Tibial nerve (tissue), 4 donors: ENCODE measurements around the gene MTX3. TPM values are rescaled to one million over a fixed set of nuclear protein-coding genes. Genes with fewer than 3 reads are reported as not detected.

Experiments
- DNase-seq, 2 donors: peaks; one replicate each; pipeline ENCODE4 v3.0.0-alpha.2; 2019; ENCODE audit warnings: low spot score in 2 of 2
- H3K27ac ChIP-seq, 4 donors: fragments of 200-600 bp; sonication (generic) in 3 of 4; one replicate each; pipeline ENCODE4 v1.5.1; 2017 to 2019; ENCODE audit warnings: mild to moderate bottlenecking in 1 of 4
- H3K27me3 ChIP-seq, 2 donors: fragments of 200-600 bp; sonication (generic) in 1 of 2; one replicate each; pipeline versions ENCODE4 v1.5.1 to v1.6.0; 2017 to 2019
- H3K36me3 ChIP-seq, 3 donors: fragments of 200-600 bp; sonication (generic); one replicate each; pipeline ENCODE4 v1.5.1; 2018 to 2019
- H3K4me1 ChIP-seq, 4 donors: fragments of 200-600 bp; sonication (generic) in 3 of 4; one replicate each; pipeline ENCODE4 v1.5.1; 2017 to 2019
- H3K4me3 ChIP-seq, 4 donors: fragments of 200-600 bp; sonication (generic) in 3 of 4; one replicate each; pipeline ENCODE4 v1.5.1; 2017 to 2019; ENCODE audit warnings: mild to moderate bottlenecking in 1 of 4, moderate library complexity in 1 of 4
- H3K9me3 ChIP-seq, 4 donors: fragments of 200-600 bp; sonication (generic) in 3 of 4; one replicate each; pipeline ENCODE4 v1.5.1; 2017 to 2019
- EP300 ChIP-seq, 2 donors: sonication (generic); formaldehyde crosslinking; IDR thresholded peaks; one replicate each; pipeline ENCODE4 v1.6.1; 2017; ENCODE audit warnings: antibody characterized with exemption in 2 of 2, mild to moderate bottlenecking in 1 of 2
- POLR2A ChIP-seq, 2 donors: fragments of 450-650 bp; IDR thresholded peaks; one replicate each; pipeline ENCODE4 v1.6.1; 2017; ENCODE audit warnings: antibody characterized with exemption in 2 of 2, mild to moderate bottlenecking in 2 of 2, moderate library complexity in 2 of 2
- WGBS, 2 donors: methylation state at CpG; one replicate each; pipeline ENCODE4 v1.1.5; 2018; 5-methylcytosine and 5-hydroxymethylcytosine counted together
- total RNA-seq, 4 donors: library from RNA; depleted of rRNA; stranded (reverse); fragments of >200 nt; gene quantifications; one replicate each; pipeline ENCODE4 v1.1.0, GENCODE V29; 2016
- TF ChIP-seq, protein P1 (sequence below), 5 experiments: fragments of 200-600 bp in 3 of 5; fragments of 450-650 bp in 2 of 5; sonication (generic) in 3 of 5; IDR thresholded peaks; one replicate each; pipeline ENCODE4 v1.5.1; 2016 to 2019; ENCODE audit warnings: antibody characterized with exemption in 5 of 5, mild to moderate bottlenecking in 3 of 5, moderate library complexity in 2 of 5

Gene MTX3
- total RNA-seq, 4 donors from 2014 or later, result 12.0 to 20.1 (median 18.4) TPM

DNA sequence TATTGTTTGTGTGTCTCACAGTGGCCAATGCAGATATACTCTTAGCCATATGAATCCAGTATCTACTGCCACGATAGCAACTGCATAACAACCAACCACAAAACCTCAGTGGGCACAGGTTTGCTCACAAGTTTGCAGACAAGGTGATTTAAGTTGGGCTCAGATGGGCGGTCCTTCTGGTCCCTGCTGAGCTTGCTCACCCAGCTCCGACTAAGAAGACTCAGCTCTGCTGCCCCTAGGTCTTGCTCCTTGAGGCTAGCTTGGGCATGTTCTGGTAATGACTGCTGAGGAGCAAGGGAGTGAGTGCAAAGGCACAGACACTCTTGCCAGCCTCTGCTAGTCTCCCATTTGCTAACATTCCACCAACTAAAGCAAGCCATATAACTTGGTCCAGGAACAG is 52.6 kb downstream of the MTX3 start:
- TF ChIP-seq, protein P1, sequence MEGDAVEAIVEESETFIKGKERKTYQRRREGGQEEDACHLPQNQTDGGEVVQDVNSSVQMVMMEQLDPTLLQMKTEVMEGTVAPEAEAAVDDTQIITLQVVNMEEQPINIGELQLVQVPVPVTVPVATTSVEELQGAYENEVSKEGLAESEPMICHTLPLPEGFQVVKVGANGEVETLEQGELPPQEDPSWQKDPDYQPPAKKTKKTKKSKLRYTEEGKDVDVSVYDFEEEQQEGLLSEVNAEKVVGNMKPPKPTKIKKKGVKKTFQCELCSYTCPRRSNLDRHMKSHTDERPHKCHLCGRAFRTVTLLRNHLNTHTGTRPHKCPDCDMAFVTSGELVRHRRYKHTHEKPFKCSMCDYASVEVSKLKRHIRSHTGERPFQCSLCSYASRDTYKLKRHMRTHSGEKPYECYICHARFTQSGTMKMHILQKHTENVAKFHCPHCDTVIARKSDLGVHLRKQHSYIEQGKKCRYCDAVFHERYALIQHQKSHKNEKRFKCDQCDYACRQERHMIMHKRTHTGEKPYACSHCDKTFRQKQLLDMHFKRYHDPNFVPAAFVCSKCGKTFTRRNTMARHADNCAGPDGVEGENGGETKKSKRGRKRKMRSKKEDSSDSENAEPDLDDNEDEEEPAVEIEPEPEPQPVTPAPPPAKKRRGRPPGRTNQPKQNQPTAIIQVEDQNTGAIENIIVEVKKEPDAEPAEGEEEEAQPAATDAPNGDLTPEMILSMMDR (IDR thresholded peaks at IDR 0.05), result no peak
- TF ChIP-seq EP300 (IDR thresholded peaks at IDR 0.05) (no peak), POLR2A (IDR thresholded peaks at IDR 0.05) (no peak)
- Histone ChIP-seq H3K4me3 (no peak overlapping the region), H3K9me3 (no peaks in the 10 kb centered on the region), H3K4me1 (peaks cover 0 to 4% (median 0%) of the 10 kb centered on the region in 4 donors), H3K36me3 (no peaks in the 10 kb centered on the region), H3K27me3 (no peaks in the 10 kb centered on the region), H3K27ac (no peak overlapping the region)
- WGBS, 2 donors, result 83% methylated on average over 3 of the region's 3 CpGs
- DNase-seq, result no peak

DNA sequence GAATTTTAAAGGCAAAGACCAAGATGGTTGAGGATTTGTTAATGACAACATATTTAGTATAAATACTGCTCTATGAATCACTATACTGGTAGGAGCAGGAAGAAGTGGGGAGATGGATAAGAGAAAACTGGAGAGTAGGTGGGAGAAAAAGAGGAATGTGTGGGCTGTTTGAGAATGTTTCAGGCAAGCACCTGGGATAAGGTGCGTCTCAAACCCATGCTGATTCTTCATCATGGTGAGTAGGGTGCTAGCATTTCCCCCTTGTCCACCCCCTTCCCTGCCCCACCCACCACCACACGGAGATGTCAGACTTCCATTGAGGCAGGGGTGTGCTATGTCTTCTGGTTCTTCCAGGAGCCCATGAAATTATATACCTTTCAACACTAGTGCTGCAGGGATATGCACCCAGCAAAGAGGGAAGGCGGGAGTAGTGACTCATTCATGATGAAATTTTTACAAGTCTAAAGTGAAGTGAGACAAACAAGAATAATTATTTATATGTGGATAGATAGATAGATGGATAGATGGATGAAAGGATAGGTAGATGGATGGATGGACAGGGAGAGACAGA is 54.3 kb downstream of the MTX3 start:
- WGBS, 2 donors, result 82 to 85% methylated on average over 3 of the region's 3 CpGs
- no peaks in the 10 kb centered on the region for H3K36me3 ChIP-seq
- TF ChIP-seq EP300 (IDR thresholded peaks at IDR 0.05), result no peak
- TF ChIP-seq, protein P1 (IDR thresholded peaks at IDR 0.05), result no peak
- no peak for TF ChIP-seq POLR2A (IDR thresholded peaks at IDR 0.05)
- no peak for DNase-seq
- peaks cover 0 to 4% (median 0%) of the 10 kb centered on the region in 4 donors for H3K4me1 ChIP-seq
- no peaks in the 10 kb centered on the region for H3K27me3 ChIP-seq
- no peak overlapping the region for H3K27ac ChIP-seq
- H3K9me3 ChIP-seq, result no peaks in the 10 kb centered on the region
- H3K4me3 ChIP-seq, result no peak overlapping the region

DNA sequence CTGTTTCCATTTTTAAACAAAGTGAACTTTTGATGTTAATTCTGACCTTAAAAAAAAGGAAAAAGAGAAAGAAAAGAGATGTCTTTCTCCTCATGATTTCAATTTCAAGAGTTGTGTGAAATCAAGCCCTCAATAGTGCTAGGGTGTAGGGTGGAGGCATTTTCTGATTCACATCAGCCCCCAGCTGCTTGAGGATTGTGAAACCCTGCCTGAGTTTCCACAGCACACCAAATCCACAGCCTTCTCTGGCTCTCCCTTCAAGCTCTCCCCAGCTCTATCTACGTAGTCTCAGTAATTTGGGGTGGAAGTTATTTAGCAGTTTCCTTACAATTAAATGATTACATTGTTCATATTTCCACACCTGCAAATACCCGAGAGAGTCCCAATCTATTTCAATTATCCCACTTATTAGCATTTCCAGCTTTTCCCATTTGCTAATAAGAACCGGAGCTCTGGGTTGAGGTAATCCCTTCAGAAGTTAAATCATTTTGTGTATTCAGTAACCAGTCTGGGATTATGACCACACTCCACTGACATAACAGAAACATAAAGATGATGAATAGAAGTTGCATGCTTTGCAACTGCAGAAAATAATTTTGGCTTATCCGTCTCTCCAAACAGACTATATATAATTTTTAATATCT is 54.9 kb downstream of the MTX3 start:
- H3K4me3 ChIP-seq, result no peak overlapping the region
- peaks cover 0 to 4% (median 0%) of the 10 kb centered on the region in 4 donors for H3K4me1 ChIP-seq
- H3K27me3 ChIP-seq, result no peaks in the 10 kb centered on the region
- H3K36me3 ChIP-seq, result no peaks in the 10 kb centered on the region
- TF ChIP-seq EP300 (IDR thresholded peaks at IDR 0.05), result no peak
- peak in 1 of 2 donors; percentile 43 for DNase-seq
- H3K9me3 ChIP-seq, result no peaks in the 10 kb centered on the region
- H3K27ac ChIP-seq, result peak overlapping the region in 1 of 4 donors; percentile 20
- 53 to 58% methylated on average over 4 of the region's 4 CpGs for WGBS, 2 donors

DNA sequence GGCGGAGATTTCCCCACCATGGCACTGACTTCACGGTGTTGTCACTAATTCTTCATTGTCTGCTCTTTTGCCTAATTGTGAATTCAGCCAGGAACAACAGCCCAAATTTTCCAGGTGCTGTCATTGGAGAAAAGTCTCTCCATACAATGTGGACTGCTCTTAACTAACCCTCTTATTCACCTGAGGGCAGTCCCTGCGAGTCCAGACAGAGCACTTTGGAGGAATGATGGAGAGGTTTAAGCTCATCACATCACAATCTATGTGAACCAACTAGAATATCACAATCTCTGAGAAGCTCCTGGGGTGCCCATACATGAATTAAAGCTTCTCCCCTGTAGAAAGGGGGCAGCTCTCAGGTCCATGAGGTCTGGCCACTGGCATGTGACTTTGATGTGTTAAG is 56.4 kb downstream of the MTX3 start:
- Histone ChIP-seq H3K36me3 (no peaks in the 10 kb centered on the region), H3K27me3 (no peaks in the 10 kb centered on the region), H3K4me1 (peaks cover 0 to 4% (median 0%) of the 10 kb centered on the region in 4 donors), H3K27ac (no peak overlapping the region), H3K4me3 (no peak overlapping the region), H3K9me3 (no peaks in the 10 kb centered on the region)
- TF ChIP-seq POLR2A (IDR thresholded peaks at IDR 0.05), result no peak
- TF ChIP-seq, protein P1 (IDR thresholded peaks at IDR 0.05), result no peak
- no peak for TF ChIP-seq EP300 (IDR thresholded peaks at IDR 0.05)
- 94 to 95% methylated on average over 3 of the region's 3 CpGs for WGBS, 2 donors
- no peak for DNase-seq

DNA sequence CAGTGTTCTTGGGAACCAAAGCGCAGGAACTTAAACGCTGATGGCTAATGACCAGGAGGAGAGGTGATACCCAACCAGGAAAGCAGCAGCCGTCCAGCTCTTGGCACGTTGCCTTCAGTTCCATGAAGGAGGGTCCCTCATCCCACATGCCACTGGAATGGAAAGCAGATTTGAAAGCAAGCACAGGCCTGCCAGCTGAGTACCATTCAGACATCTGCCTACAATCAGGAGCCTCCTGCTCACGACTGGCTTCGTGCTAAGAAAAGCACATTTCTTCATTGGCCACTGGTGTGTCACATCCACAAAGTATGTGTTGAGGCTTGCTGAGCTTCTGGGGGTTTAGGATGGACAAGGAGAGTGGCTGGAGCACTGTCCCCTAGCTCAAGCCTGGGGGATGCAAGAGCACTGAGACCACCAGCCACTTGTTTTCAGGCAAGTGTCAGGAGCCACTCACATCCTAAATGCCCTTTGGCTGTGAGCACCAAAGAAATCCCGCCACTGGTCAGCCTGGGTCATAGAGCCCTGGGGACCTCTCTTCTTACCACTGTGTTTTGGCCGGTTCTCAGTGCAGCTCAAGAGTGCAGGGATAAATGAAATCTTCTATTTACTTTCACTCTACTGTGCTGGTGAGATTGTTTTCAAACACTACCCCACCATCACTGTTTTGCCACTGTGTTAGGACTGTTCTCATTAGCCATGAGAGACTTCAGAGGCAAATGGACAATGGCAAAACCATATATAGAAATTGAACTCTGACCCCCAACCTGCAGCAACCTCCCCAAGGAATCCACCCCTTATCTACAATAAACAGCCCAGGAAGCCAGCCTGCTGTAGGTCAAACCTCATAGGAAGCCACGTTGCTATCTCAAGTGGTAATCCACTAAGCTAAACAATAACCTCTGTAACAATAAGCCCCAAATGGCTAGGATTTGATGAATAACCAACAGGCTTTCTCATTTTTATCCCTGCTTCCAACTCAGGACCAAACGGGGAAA is 58.3 kb downstream of the MTX3 start:
- no peaks in the 10 kb centered on the region for H3K27me3 ChIP-seq
- DNase-seq, result peak; percentile 37 to 40
- 65 to 68% methylated on average over 9 to 10 of the region's 10 CpGs for WGBS, 2 donors
- no peaks in the 10 kb centered on the region for H3K36me3 ChIP-seq
- H3K4me1 ChIP-seq, result peaks cover 0 to 4% (median 0%) of the 10 kb centered on the region in 4 donors
- no peak overlapping the region for H3K27ac ChIP-seq
- no peak for TF ChIP-seq POLR2A (IDR thresholded peaks at IDR 0.05)
- peak in 1 of 2 donors; percentile 14 for TF ChIP-seq EP300 (IDR thresholded peaks at IDR 0.05)
- TF ChIP-seq, protein P1 (IDR thresholded peaks at IDR 0.05), result no peak
- H3K9me3 ChIP-seq, result no peaks in the 10 kb centered on the region
- H3K4me3 ChIP-seq, result no peak overlapping the region
